Left ventricle myocardium inferior (tissue), 1 donor: ENCODE measurements around the gene SLC22A23. TPM values are rescaled to one million over a fixed set of nuclear protein-coding genes. Genes with fewer than 3 reads are reported as not detected.

ENCODE experiments used
- DNase-seq: peaks from one replicate; pipeline ENCODE4 v3.0.0-alpha.2; 2020
- H3K27ac ChIP-seq: fragments of 200-600 bp; replicated peaks from 2 replicates; pipeline ENCODE4 v1.8.0; 2021
- H3K27me3 ChIP-seq: fragments of 200-600 bp; 2 replicates; pipeline ENCODE4 v1.8.0; 2021; ENCODE audit warnings: low read depth
- H3K36me3 ChIP-seq: fragments of 200-600 bp; 2 replicates; pipeline ENCODE4 v1.8.0; 2021
- H3K4me1 ChIP-seq: fragments of 200-600 bp; 2 replicates; pipeline ENCODE4 v1.8.0; 2021
- H3K4me3 ChIP-seq: fragments of 200-600 bp; 2 replicates; pipeline ENCODE4 v1.8.0; 2021; ENCODE audit warnings: mild to moderate bottlenecking, moderate library complexity
- H3K9me3 ChIP-seq: fragments of 200-600 bp; replicated peaks from 2 replicates; pipeline ENCODE4 v1.8.0; 2021
- intact Hi-C: fragments of 100-400 bp; cut with micrococcal nuclease; formaldehyde crosslinking; loops from one replicate; pipeline ENCODE4 v1.11.0; 2022
- total RNA-seq: library from RNA; stranded (reverse); fragmentation: NEBNext Ultra II Directional; extraction: Animal tissue kit (Norgen Biotek cat#: 25700); gene quantifications from one replicate; pipeline ENCODE4 v1.2.1, GENCODE V29; 2021
- TF ChIP-seq, protein P1 (sequence below): fragments of 200-600 bp; IDR thresholded peaks from 2 replicates; pipeline ENCODE4 v1.8.0; 2021; ENCODE audit warnings: antibody characterized with exemption, mild to moderate bottlenecking, borderline replicate concordance
- donor health status: DM: no; HTN: yes; CAD: no; lungs with severe emphysema.

SLC22A23 gene
- total RNA-seq, 1 donor from 2014 or later, result 7.0 TPM

- H3K36me3 ChIP-seq, result no peaks in the 10 kb centered on the region
- H3K27ac ChIP-seq, result no peak overlapping the region
- TF ChIP-seq, protein P1, sequence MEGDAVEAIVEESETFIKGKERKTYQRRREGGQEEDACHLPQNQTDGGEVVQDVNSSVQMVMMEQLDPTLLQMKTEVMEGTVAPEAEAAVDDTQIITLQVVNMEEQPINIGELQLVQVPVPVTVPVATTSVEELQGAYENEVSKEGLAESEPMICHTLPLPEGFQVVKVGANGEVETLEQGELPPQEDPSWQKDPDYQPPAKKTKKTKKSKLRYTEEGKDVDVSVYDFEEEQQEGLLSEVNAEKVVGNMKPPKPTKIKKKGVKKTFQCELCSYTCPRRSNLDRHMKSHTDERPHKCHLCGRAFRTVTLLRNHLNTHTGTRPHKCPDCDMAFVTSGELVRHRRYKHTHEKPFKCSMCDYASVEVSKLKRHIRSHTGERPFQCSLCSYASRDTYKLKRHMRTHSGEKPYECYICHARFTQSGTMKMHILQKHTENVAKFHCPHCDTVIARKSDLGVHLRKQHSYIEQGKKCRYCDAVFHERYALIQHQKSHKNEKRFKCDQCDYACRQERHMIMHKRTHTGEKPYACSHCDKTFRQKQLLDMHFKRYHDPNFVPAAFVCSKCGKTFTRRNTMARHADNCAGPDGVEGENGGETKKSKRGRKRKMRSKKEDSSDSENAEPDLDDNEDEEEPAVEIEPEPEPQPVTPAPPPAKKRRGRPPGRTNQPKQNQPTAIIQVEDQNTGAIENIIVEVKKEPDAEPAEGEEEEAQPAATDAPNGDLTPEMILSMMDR, result no peak
- H3K4me3 ChIP-seq, result no peak overlapping the region
- H3K9me3 ChIP-seq, result peaks cover 1% of the 10 kb centered on the region
- intact Hi-C loops, result no loop called here
- DNase-seq, result no peak
- H3K4me1 ChIP-seq, result no peaks in the 10 kb centered on the region
- peaks cover 19% of the 10 kb centered on the region for H3K27me3 ChIP-seq
Observed at GRCh38 chr6:3500262-3501014, 43.6 kb upstream of the SLC22A23 start.

DNA sequence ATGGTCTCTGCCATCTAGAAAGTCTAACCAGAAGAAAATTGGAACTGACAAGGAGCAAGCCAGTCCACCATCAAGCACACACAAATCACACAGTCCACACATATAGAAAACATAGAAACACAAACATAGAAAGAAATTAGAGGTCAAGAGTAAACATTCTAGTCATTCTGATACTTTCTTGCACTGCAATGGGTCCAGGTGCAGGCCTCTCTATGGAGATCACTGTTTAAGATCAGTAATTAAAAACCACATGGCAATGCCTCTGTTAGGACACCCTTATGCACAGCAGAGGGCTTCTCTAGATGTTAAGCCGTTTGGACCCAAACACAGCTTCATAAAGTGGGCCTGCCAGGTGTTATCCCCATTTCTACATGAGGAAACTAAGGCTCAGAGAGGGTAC, 42.8 kb upstream of the SLC22A23 start:
- TF ChIP-seq, protein P1, result no peak
- no peak overlapping the region for H3K27ac ChIP-seq
- intact Hi-C loops, result no loop called here
- peaks cover 5% of the 10 kb centered on the region for H3K9me3 ChIP-seq
- H3K27me3 ChIP-seq, result peaks cover 17% of the 10 kb centered on the region
- DNase-seq, result no peak
- H3K4me3 ChIP-seq, result no peak overlapping the region
- no peaks in the 10 kb centered on the region for H3K36me3 ChIP-seq
- no peaks in the 10 kb centered on the region for H3K4me1 ChIP-seq

GRCh38 chr6:3496395-3496794, 39.5 kb upstream of the SLC22A23 start:
- H3K36me3 ChIP-seq, result no peaks in the 10 kb centered on the region
- no peak overlapping the region for H3K4me3 ChIP-seq
- no peak overlapping the region for H3K27ac ChIP-seq
- H3K4me1 ChIP-seq, result no peaks in the 10 kb centered on the region
- intact Hi-C loops, result no loop called here
- TF ChIP-seq, protein P1, result no peak
- peaks cover 5% of the 10 kb centered on the region for H3K9me3 ChIP-seq
- H3K27me3 ChIP-seq, result peaks cover 25% of the 10 kb centered on the region
- DNase-seq, result no peak

DNA sequence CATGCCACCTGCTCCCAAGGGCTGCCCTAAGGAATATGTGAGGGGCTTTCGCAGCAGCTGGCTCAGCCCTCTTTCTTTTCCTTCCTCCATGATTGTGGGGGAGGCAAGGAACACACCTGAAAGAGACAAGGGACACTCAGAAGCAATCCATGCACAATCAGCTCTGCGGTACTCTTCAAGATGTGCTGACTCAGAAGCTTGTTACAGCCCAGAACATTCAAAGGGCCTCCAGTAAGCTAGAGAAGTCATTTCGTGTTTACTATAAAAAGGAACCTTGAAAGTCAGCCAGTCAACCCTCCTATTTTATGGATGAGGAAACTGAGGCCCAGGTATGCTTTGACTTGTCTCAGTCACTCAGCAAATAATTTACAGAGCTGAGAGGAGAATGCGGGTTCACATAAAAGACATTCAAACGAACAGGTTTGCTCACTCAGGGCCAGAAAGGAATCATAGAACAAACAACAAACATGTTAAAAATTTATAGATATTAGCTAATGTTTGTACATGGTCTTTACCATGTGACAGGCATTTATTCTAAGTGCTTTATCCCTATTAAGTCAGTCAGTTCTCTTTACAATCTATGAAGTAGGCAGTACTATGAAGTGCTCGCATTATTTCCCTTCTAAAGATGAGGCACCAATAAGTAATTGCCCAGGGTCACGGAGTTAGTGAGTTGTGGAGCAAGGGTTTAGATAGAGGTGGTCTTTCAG, 37.7 kb upstream of the SLC22A23 start:
- DNase-seq, result no peak
- H3K27me3 ChIP-seq, result peaks cover 41% of the 10 kb centered on the region
- intact Hi-C loops, result no loop called here
- TF ChIP-seq, protein P1, result no peak
- peaks cover 6% of the 10 kb centered on the region for H3K4me1 ChIP-seq
- no peaks in the 10 kb centered on the region for H3K36me3 ChIP-seq
- H3K4me3 ChIP-seq, result no peak overlapping the region
- no peak overlapping the region for H3K27ac ChIP-seq
- H3K9me3 ChIP-seq, result peaks cover 5% of the 10 kb centered on the region

DNA sequence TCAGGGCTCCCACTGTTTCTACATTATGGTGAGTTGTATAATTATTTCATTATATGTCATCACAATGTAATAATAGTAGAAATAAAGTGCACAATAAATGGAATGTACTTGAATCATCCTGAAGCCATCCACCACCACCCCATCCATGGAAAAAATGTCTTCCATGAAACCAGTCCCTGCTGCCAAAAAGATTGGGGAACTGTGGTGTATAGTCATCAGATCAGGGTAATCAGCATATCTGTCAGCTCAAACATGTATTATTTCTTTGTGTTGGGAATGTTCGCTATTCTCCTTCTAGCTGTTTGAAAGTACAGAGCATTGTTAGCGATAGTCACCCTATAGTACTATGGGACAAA, 33.8 kb upstream of the SLC22A23 start:
- Histone ChIP-seq H3K27me3 (peaks cover 57% of the 10 kb centered on the region), H3K27ac (no peak overlapping the region), H3K4me3 (no peak overlapping the region), H3K4me1 (peaks cover 6% of the 10 kb centered on the region), H3K36me3 (no peaks in the 10 kb centered on the region), H3K9me3 (peaks cover 5% of the 10 kb centered on the region)
- TF ChIP-seq, protein P1, result no peak
- intact Hi-C loops, result no loop called here
- DNase-seq, result no peak
